PC-3 (cell line): ENCODE measurements around the gene NRG3. TPM values are rescaled to one million over a fixed set of nuclear protein-coding genes. Genes with fewer than 3 reads are reported as not detected.

ENCODE experiments used
- ATAC-seq: fragments of 200-7000 bp; cut with Tn5 transposase; 2 replicates; pipeline ENCODE4 v1.9.1; 2020; ENCODE audit warnings: mild to moderate bottlenecking, moderate library complexity
- BruUV-seq: library from RNA; stranded (reverse); fragments of 400-500 nt; replicated peaks from 2 replicates; lab custom pipeline; 2021; lab: Mats Ljungman, UMichigan
- CTCF ChIA-PET: fragments of 300-600 bp; sonication (Branson Sonifier 250); formaldehyde crosslinking; loops from one replicate; lab custom pipeline; 2022; ENCODE audit warnings: antibody characterized with exemption; lab: Charles Lee
- POLR2A ChIA-PET: fragments of 300-600 bp; sonication (Branson Sonifier 250); formaldehyde crosslinking; loops from one replicate; lab custom pipeline; 2022; ENCODE audit warnings: antibody characterized with exemption; ENCODE audit not compliant: unreplicated experiment; lab: Charles Lee
- DNase-seq: peaks from one replicate; pipeline ENCODE4 v3.0.0-alpha.2; 2015
- H2AFZ ChIP-seq: fragments of 300-600 bp; sonication (generic); 2 replicates; pipeline ENCODE4 v1.6.0; 2016; ENCODE audit warnings: antibody characterized with exemption, low read length
- H3F3A ChIP-seq: fragments of 300-600 bp; sonication (generic); one replicate; pipeline ENCODE4 v1.6.0; 2017; ENCODE audit warnings: antibody characterized with exemption, low read length, control low read depth, mild to moderate bottlenecking; ENCODE audit not compliant: unreplicated experiment
- H3K27ac ChIP-seq: fragments of 300-600 bp; sonication (generic); 2 replicates; pipeline ENCODE4 v1.5.1; 2016; ENCODE audit warnings: mild to moderate bottlenecking, low read length
- H3K27me3 ChIP-seq: fragments of 300-600 bp; sonication (generic); 2 replicates; pipeline ENCODE4 v1.6.1; 2016; ENCODE audit warnings: low read length, mixed read lengths
- H3K36me3 ChIP-seq: fragments of 300-600 bp; sonication (generic); 2 replicates; pipeline ENCODE4 v1.6.1; 2016; ENCODE audit warnings: low read depth, mixed run types, low read length, mixed read lengths
- H3K4me1 ChIP-seq: fragments of 300-600 bp; sonication (generic); 2 replicates; pipeline ENCODE4 v1.5.1; 2016; ENCODE audit warnings: low read length; ENCODE audit not compliant: insufficient read depth
- H3K4me2 ChIP-seq: fragments of 300-600 bp; sonication (generic); 2 replicates; pipeline ENCODE4 v1.6.0; 2016; ENCODE audit warnings: low read length
- H3K4me3 ChIP-seq: fragments of 300-600 bp; sonication (generic); 2 replicates; pipeline ENCODE4 v1.5.1; 2016; ENCODE audit warnings: mild to moderate bottlenecking, low read length, mixed read lengths
- H3K79me2 ChIP-seq: fragments of 300-600 bp; sonication (generic); 2 replicates; pipeline ENCODE4 v1.6.1; 2017; ENCODE audit warnings: low read length, mixed read lengths
- H3K9ac ChIP-seq: fragments of 300-600 bp; sonication (generic); 2 replicates; pipeline ENCODE4 v1.6.0; 2016; ENCODE audit warnings: mild to moderate bottlenecking, low read length
- H3K9me2 ChIP-seq: fragments of 300-600 bp; sonication (generic); replicated peaks from 2 replicates; pipeline ENCODE4 v1.6.1; 2016; ENCODE audit warnings: mixed run types, low read length, mixed read lengths
- H3K9me3 ChIP-seq: fragments of 300-600 bp; sonication (generic); 2 replicates; pipeline ENCODE4 v1.6.1; 2016; ENCODE audit warnings: low read length, mixed read lengths
- H4K20me1 ChIP-seq: fragments of 300-600 bp; sonication (generic); 2 replicates; pipeline ENCODE4 v1.6.1; 2016; ENCODE audit warnings: low read length, mixed read lengths
- EZH2 ChIP-seq: fragments of 300-600 bp; sonication (generic); IDR thresholded peaks from one replicate; pipeline ENCODE4 v1.6.1; 2017; ENCODE audit warnings: antibody characterized with exemption, mild to moderate bottlenecking, low read length; ENCODE audit not compliant: unreplicated experiment
- EZH2phosphoT487 ChIP-seq: fragments of 300-600 bp; sonication (generic); IDR thresholded peaks from 2 replicates; pipeline ENCODE4 v1.6.1; 2018; ENCODE audit warnings: mild to moderate bottlenecking, antibody characterized with exemption, low read length, borderline replicate concordance
- intact Hi-C: fragments of 100-400 bp; cut with micrococcal nuclease; formaldehyde crosslinking; loops from 2 replicates; pipeline ENCODE4 v1.9.0; 2023
- total RNA-seq: library from RNA; depleted of rRNA; stranded (reverse); fragments of >200 nt; gene quantifications from 2 replicates; pipeline ENCODE4 v1.2.3, GENCODE V29; 2014
- TF ChIP-seq, protein P1 (sequence below): fragments of 300-600 bp; sonication (generic); conservative IDR thresholded peaks from 2 replicates; pipeline ENCODE4 v1.5.1; 2017; ENCODE audit warnings: antibody characterized with exemption, low read depth, mild to moderate bottlenecking, low read length

NRG3 gene
- total RNA-seq, 1 experiment from 2014 or later: not detected

DNA sequence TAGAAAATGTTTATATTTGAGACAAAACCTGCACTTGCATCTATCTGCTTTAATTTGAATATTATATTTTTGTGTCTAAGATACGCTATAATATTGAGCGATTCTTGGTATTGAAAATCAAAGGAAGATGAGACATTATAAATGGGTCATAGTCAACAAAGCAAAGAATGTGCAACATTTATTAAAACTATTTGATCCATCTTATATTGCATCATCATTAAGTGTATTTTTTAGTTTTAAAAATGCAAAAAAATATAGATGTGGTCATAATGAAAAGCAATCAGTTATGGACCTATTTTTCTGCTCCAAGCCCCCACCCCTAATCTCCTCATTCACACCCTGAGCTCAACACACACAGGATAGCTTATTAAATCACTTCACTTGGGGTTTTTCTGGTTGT is 847.3 kb downstream of the NRG3 start:
- H3K9ac ChIP-seq: no peak overlapping the region
- H3K4me3 ChIP-seq: no peak overlapping the region
- no peaks in the 10 kb centered on the region for H4K20me1 ChIP-seq
- ATAC-seq: no peak
- BruUV-seq: no TSS peak
- H3K27me3 ChIP-seq: no peaks in the 10 kb centered on the region
- H3K36me3 ChIP-seq: no peaks in the 10 kb centered on the region
- POLR2A ChIA-PET: no interaction called here
- TF ChIP-seq EZH2 (no peak), EZH2phosphoT487 (no peak)
- no peaks in the 10 kb centered on the region for H3K79me2 ChIP-seq
- intact Hi-C loops: no loop called here
- no peak overlapping the region for H3K27ac ChIP-seq
- H3K9me2 ChIP-seq: no peaks in the 10 kb centered on the region
- H3F3A ChIP-seq: no peaks in the 10 kb centered on the region
- no peaks in the 10 kb centered on the region for H3K4me1 ChIP-seq
- H3K9me3 ChIP-seq: no peaks in the 10 kb centered on the region
- CTCF ChIA-PET: no interaction called here
- DNase-seq: no peak
- H2AFZ ChIP-seq: no peak overlapping the region
- no peak overlapping the region for H3K4me2 ChIP-seq

DNA sequence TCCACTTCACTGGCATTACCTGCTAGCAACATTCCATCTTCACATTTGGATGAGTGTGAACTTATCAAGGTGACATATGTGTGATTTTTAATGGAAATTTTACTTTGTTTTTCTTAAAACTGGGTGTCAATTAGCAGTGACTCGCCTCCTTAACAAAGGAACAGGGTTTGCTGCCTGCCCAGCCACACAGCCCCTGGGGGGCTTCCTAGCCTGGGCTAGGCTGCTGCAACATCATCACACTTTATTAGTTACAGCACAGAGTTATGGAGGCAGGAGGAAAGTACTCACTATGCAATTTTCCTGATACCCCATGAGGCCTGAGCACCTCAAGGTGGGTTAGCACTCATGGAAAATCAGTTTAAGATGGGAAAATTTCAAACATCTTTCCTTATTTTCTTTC is 861.3 kb downstream of the NRG3 start:
- H3K27ac ChIP-seq: no peak overlapping the region
- H3K4me2 ChIP-seq: no peak overlapping the region
- ChIA-PET POLR2A (no interaction called here), CTCF (no interaction called here)
- no TSS peak for BruUV-seq
- no peaks in the 10 kb centered on the region for H3K9me3 ChIP-seq
- H3K27me3 ChIP-seq: no peaks in the 10 kb centered on the region
- no peak for TF ChIP-seq EZH2
- TF ChIP-seq, protein P1, sequence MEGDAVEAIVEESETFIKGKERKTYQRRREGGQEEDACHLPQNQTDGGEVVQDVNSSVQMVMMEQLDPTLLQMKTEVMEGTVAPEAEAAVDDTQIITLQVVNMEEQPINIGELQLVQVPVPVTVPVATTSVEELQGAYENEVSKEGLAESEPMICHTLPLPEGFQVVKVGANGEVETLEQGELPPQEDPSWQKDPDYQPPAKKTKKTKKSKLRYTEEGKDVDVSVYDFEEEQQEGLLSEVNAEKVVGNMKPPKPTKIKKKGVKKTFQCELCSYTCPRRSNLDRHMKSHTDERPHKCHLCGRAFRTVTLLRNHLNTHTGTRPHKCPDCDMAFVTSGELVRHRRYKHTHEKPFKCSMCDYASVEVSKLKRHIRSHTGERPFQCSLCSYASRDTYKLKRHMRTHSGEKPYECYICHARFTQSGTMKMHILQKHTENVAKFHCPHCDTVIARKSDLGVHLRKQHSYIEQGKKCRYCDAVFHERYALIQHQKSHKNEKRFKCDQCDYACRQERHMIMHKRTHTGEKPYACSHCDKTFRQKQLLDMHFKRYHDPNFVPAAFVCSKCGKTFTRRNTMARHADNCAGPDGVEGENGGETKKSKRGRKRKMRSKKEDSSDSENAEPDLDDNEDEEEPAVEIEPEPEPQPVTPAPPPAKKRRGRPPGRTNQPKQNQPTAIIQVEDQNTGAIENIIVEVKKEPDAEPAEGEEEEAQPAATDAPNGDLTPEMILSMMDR: no peak
- ATAC-seq (no peak), DNase-seq (no peak)
- no peak overlapping the region for H3K9ac ChIP-seq
- H3K9me2 ChIP-seq: no peaks in the 10 kb centered on the region
- H3K36me3 ChIP-seq: no peaks in the 10 kb centered on the region
- H3K4me3 ChIP-seq: no peak overlapping the region
- intact Hi-C loops: no loop called here
- no peaks in the 10 kb centered on the region for H3K4me1 ChIP-seq
- H2AFZ ChIP-seq: no peak overlapping the region
- no peaks in the 10 kb centered on the region for H3K79me2 ChIP-seq
- no peaks in the 10 kb centered on the region for H4K20me1 ChIP-seq
- no peaks in the 10 kb centered on the region for H3F3A ChIP-seq

DNA sequence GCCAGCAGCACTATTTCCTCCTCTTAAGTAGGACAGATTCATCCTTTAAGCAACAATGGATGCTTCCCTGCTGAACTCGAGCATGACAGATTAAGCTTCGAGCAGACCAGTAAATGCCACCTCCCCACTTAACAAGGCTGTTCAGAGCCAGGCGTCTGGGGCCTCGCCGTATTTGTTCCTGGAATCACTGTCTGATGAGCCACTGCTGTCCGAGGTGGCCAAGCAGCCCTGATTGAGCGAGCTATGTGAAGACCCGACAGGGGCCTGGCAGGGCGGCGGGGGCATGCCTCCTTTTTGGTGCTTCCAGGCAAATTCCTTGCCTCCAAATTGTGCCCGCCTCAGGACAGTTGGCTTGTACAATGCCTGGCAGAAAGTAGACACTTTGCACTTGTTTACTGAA is 862.6 kb downstream of the NRG3 start:
- CTCF ChIA-PET: no interaction called here
- no peak overlapping the region for H3K9ac ChIP-seq
- H3K4me1 ChIP-seq: no peaks in the 10 kb centered on the region
- H3F3A ChIP-seq: no peaks in the 10 kb centered on the region
- ATAC-seq (no peak), DNase-seq (no peak)
- H3K36me3 ChIP-seq: no peaks in the 10 kb centered on the region
- POLR2A ChIA-PET: no interaction called here
- H3K4me2 ChIP-seq: no peak overlapping the region
- H3K4me3 ChIP-seq: no peak overlapping the region
- no peaks in the 10 kb centered on the region for H3K27me3 ChIP-seq
- no peaks in the 10 kb centered on the region for H4K20me1 ChIP-seq
- no peak overlapping the region for H2AFZ ChIP-seq
- no TSS peak for BruUV-seq
- no peak overlapping the region for H3K27ac ChIP-seq
- no peak for TF ChIP-seq EZH2phosphoT487
- no peak for TF ChIP-seq EZH2
- TF ChIP-seq, protein P1: no peak
- H3K9me2 ChIP-seq: no peaks in the 10 kb centered on the region
- intact Hi-C loops: no loop called here
- no peaks in the 10 kb centered on the region for H3K9me3 ChIP-seq
- no peaks in the 10 kb centered on the region for H3K79me2 ChIP-seq
